Skeletal muscle satellite cell (primary cell): Measurements from ENCODE around the gene SPRTN.
"Not testable (repeated sequence)": the region's sequence is repeated elsewhere in the genome, so short reads cannot be mapped to it uniquely, and the experiment has no call there.

Source experiments
- H3K27me3 ChIP-seq: 2 replicates; pipeline ENCODE4 v1.7.0; 2013; ENCODE audit warnings: low read length; ENCODE audit not compliant: control insufficient read depth, insufficient read depth
- H3K36me3 ChIP-seq: 2 replicates; pipeline ENCODE4 v1.7.0; 2013; ENCODE audit warnings: mild to moderate bottlenecking, control low read depth, low read length; ENCODE audit not compliant: insufficient read depth
- H3K4me1 ChIP-seq: 2 replicates; pipeline ENCODE4 v1.7.0; 2013; ENCODE audit warnings: low read length; ENCODE audit not compliant: control insufficient read depth, insufficient read depth
- H3K4me2 ChIP-seq: 2 replicates; pipeline ENCODE4 v1.7.0; 2013; ENCODE audit warnings: mild to moderate bottlenecking, low read length
- H3K4me3 ChIP-seq: 2 replicates; pipeline ENCODE4 v1.7.0; 2013; ENCODE audit warnings: low read length
- H3K9ac ChIP-seq: 2 replicates; pipeline ENCODE4 v1.7.0; 2013; ENCODE audit warnings: mild to moderate bottlenecking, low read depth, low read length, moderate library complexity
- H3K9me3 ChIP-seq: replicated peaks from 2 replicates; pipeline ENCODE4 v1.7.0; 2013; ENCODE audit warnings: mild to moderate bottlenecking, control low read depth, low read length

SPRTN gene

GRCh38 chr1:231337472-231338269, 422 bp upstream of the SPRTN start, which contains the start of gene EXOC8:
TSS of gene EXOC8 (minus strand) at chr1:231337852. CDS start at chr1:231337745, 107 bp downstream.
- Histone ChIP-seq H3K27me3 (no peaks in the 10 kb centered on the region), H3K4me3 (peak within 1 kb of the TSS; percentile 91), H3K9me3 (no peaks in the 10 kb centered on the region), H3K4me2 (peak within 1 kb of the TSS; percentile 98), H3K36me3 (peaks cover 17% of the 10 kb centered on the region), H3K9ac (peak within 1 kb of the TSS; percentile 95), H3K4me1 (peaks cover 37% of the 10 kb centered on the region)

DNA sequence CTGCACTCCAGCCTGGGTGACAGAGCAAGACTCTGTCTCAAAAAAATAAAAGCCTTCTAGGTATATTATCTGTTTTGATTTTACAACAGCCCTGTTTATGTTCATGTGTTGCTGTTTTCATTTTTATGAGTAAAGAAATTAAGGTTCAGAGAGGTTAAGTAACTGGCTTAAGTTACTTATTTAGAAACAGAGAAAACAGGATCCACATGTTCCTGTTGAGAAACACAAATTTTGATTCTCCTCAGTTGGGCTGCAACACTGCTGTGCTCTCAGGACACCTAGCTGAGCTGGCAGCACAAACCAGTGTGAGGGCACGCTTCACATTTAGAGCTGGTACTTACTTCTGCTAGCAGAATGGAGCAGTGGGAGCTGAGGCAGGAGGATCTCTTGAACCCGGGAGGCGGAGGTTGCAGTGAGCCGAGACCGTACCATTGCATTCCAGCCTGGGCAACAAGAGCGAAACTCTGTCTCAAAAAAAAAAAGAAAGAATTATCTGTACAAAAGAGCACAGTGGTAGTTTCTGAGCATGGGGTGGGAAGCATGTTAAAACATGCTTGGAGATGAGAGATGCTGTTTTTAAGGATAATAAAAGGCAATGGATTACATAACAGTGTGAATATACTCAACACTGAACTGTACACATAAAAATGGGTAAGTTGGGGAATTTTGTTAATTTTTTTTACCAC, 2.4 kb downstream of the SPRTN start:
- Histone ChIP-seq H3K27me3 (no peaks in the 10 kb centered on the region), H3K4me1 (peaks cover 18% of the 10 kb centered on the region), H3K4me3 (no peak overlapping the region), H3K36me3 (peaks cover 11% of the 10 kb centered on the region), H3K4me2 (no peak overlapping the region), H3K9ac (no peak overlapping the region), H3K9me3 (no peaks in the 10 kb centered on the region)

- no peaks in the 10 kb centered on the region for H3K9me3 ChIP-seq
- no peak overlapping the region for H3K9ac ChIP-seq
- peaks cover 48% of the 10 kb centered on the region for H3K36me3 ChIP-seq
- no peaks in the 10 kb centered on the region for H3K4me1 ChIP-seq
- H3K4me3 ChIP-seq, result no peak overlapping the region
- no peak overlapping the region for H3K4me2 ChIP-seq
- H3K27me3 ChIP-seq, result no peaks in the 10 kb centered on the region
Observed at GRCh38 chr1:231347961-231348360, 9.9 kb downstream of the SPRTN start.

GRCh38 chr1:231348442-231348841, 10.3 kb downstream of the SPRTN start:
- H3K9me3 ChIP-seq, result no peaks in the 10 kb centered on the region
- no peak overlapping the region for H3K4me3 ChIP-seq
- peaks cover 47% of the 10 kb centered on the region for H3K36me3 ChIP-seq
- no peak overlapping the region for H3K4me2 ChIP-seq
- H3K9ac ChIP-seq, result no peak overlapping the region
- no peaks in the 10 kb centered on the region for H3K4me1 ChIP-seq
- no peaks in the 10 kb centered on the region for H3K27me3 ChIP-seq

- H3K9ac ChIP-seq, H3K27me3 ChIP-seq, H3K4me1 ChIP-seq, H3K4me3 ChIP-seq, H3K4me2 ChIP-seq, H3K9me3 ChIP-seq: not testable (repeated sequence)
- H3K36me3 ChIP-seq, result peaks cover 45% of the 10 kb centered on the region
Observed at GRCh38 chr1:231348856-231349255, 10.8 kb downstream of the SPRTN start.

DNA sequence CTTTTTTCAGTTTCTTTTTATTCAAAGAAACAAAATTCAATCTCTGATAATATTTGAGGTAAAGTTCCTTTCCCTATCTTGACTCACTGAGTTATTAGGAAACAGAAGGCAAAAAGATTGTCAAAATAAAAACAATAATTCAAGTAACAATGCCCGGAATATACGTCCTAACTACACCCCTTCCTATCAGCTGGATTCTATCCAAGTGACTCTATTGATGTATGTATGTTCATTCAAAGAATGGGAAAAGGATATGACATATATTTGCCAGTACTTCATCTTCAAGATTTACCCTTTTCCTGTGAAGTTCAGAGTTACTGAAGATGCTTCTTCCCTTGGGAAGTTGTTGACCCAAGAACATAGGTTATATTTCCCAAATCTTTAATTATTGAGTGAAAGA, 13.7 kb downstream of the SPRTN start:
- H3K4me2 ChIP-seq, result no peak overlapping the region
- no peaks in the 10 kb centered on the region for H3K27me3 ChIP-seq
- H3K4me3 ChIP-seq, result no peak overlapping the region
- peaks cover 4% of the 10 kb centered on the region for H3K4me1 ChIP-seq
- H3K9me3 ChIP-seq, result no peaks in the 10 kb centered on the region
- H3K36me3 ChIP-seq, result peaks cover 42% of the 10 kb centered on the region
- no peak overlapping the region for H3K9ac ChIP-seq

GRCh38 chr1:231353086-231353485, 15.0 kb downstream of the SPRTN start:
- peaks cover 36% of the 10 kb centered on the region for H3K36me3 ChIP-seq
- no peak overlapping the region for H3K4me3 ChIP-seq
- H3K4me1 ChIP-seq, result peaks cover 6% of the 10 kb centered on the region
- H3K27me3 ChIP-seq, result no peaks in the 10 kb centered on the region
- H3K9me3 ChIP-seq, result no peaks in the 10 kb centered on the region
- no peak overlapping the region for H3K4me2 ChIP-seq
- no peak overlapping the region for H3K9ac ChIP-seq

GRCh38 chr1:231354330-231355020, 16.4 kb downstream of the SPRTN start:
- Histone ChIP-seq H3K4me3 (no peak overlapping the region), H3K36me3 (peaks cover 25% of the 10 kb centered on the region), H3K4me2 (no peak overlapping the region), H3K27me3 (no peaks in the 10 kb centered on the region), H3K9me3 (no peaks in the 10 kb centered on the region), H3K9ac (no peak overlapping the region), H3K4me1 (peaks cover 10% of the 10 kb centered on the region)

DNA sequence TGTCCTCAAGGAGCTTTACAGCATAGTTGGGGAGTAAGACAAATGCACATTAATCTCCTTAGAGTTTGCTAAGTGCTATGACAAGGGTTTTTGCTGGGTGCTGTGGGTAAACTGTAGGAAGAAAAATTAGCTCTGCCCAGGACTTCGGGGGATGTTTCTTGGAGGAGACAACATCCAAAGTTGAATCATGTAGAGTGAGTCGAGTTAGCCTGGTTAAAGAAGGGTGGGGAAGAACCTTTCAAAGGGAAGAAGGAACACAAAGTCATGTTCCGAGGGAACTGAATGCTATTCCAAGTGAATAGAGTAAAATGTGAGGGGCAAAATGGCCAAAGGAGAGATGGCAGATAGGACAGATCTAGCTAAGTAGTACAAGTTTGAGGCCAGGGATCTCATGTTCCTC, 17.1 kb downstream of the SPRTN start:
- H3K4me2 ChIP-seq, result no peak overlapping the region
- H3K36me3 ChIP-seq, result peaks cover 18% of the 10 kb centered on the region
- no peaks in the 10 kb centered on the region for H3K27me3 ChIP-seq
- no peaks in the 10 kb centered on the region for H3K9me3 ChIP-seq
- H3K4me3 ChIP-seq, result no peak overlapping the region
- H3K9ac ChIP-seq, result no peak overlapping the region
- peaks cover 10% of the 10 kb centered on the region for H3K4me1 ChIP-seq

GRCh38 chr1:231357187-231357772, 19.2 kb downstream of the SPRTN start:
- H3K4me3 ChIP-seq, result no peak overlapping the region
- peaks cover 5% of the 10 kb centered on the region for H3K36me3 ChIP-seq
- H3K9me3 ChIP-seq, result no peaks in the 10 kb centered on the region
- H3K9ac ChIP-seq, result no peak overlapping the region
- H3K27me3 ChIP-seq, result no peaks in the 10 kb centered on the region
- H3K4me2 ChIP-seq, result no peak overlapping the region
- peaks cover 10% of the 10 kb centered on the region for H3K4me1 ChIP-seq

GRCh38 chr1:231357831-231358354, 19.8 kb downstream of the SPRTN start:
- H3K27me3 ChIP-seq, result no peaks in the 10 kb centered on the region
- peak overlapping the region; percentile 1 for H3K9ac ChIP-seq
- no peaks in the 10 kb centered on the region for H3K9me3 ChIP-seq
- no peaks in the 10 kb centered on the region for H3K36me3 ChIP-seq
- peak overlapping the region; percentile 44 for H3K4me2 ChIP-seq
- H3K4me1 ChIP-seq, result peaks cover 10% of the 10 kb centered on the region
- no peak overlapping the region for H3K4me3 ChIP-seq
